Fibroblast of the aortic adventitia (primary cell): ENCODE data around the gene SMIM35. TPM values are rescaled to one million over a fixed set of nuclear protein-coding genes. Genes with fewer than 3 reads are reported as not detected.

Source experiments
- DNase-seq: peaks from one replicate; pipeline ENCODE4 v3.0.0-alpha.2; 2010; ENCODE audit warnings: low read depth
- H3K4me3 ChIP-seq: 2 replicates; pipeline ENCODE4 v1.5.1; 2011; ENCODE audit warnings: low read depth, mild to moderate bottlenecking, control low read depth, low read length, moderate library complexity
- CTCF ChIP-seq: IDR thresholded peaks from 2 replicates; pipeline ENCODE4 v1.5.1; 2011; ENCODE audit warnings: mild to moderate bottlenecking, low read length, control low read depth, inconsistent platforms; ENCODE audit not compliant: insufficient read depth
- total RNA-seq: library from RNA; depleted of rRNA; stranded (reverse); fragments of >200 nt; gene quantifications from 2 replicates; pipeline ENCODE4 v1.2.3, GENCODE V29; 2012; ENCODE audit warnings: low replicate concordance

Gene SMIM35
- total RNA-seq, 1 donor = not detected

- no peak for TF ChIP-seq CTCF
- DNase-seq = peak; percentile 32
- no peak overlapping the region for H3K4me3 ChIP-seq
Measured at GRCh38 chr11:118109231-118109630, 22.5 kb upstream of the SMIM35 start.

- no peak for TF ChIP-seq CTCF
- DNase-seq = no peak
- no peak overlapping the region for H3K4me3 ChIP-seq
Measured at GRCh38 chr11:118108513-118108912, 21.8 kb upstream of the SMIM35 start.

- TF ChIP-seq CTCF = no peak
Measured at GRCh38 chr11:118106789-118107335, 20.1 kb upstream of the SMIM35 start.

GRCh38 chr11:118105657-118106305, 19.0 kb upstream of the SMIM35 start:
- H3K4me3 ChIP-seq = no peak overlapping the region
- TF ChIP-seq CTCF = no peak
- no peak for DNase-seq

More at GRCh38 chr11:118106789-118107335, 20.1 kb upstream of the SMIM35 start:
- DNase-seq = peak; percentile 4
- H3K4me3 ChIP-seq = no peak overlapping the region

GRCh38 chr11:118104491-118104890, 17.7 kb upstream of the SMIM35 start:
- no peak for DNase-seq
- no peak for TF ChIP-seq CTCF
- H3K4me3 ChIP-seq = no peak overlapping the region

GRCh38 chr11:118102721-118103261, 16.0 kb upstream of the SMIM35 start:
- TF ChIP-seq CTCF = no peak
- DNase-seq = no peak
- no peak overlapping the region for H3K4me3 ChIP-seq
